Erythroblast (primary cell): ENCODE data around the gene FGF5.

Experiments used
- GATA1 ChIP-seq: IDR thresholded peaks from 2 replicates; pipeline ENCODE4 v1.6.1; 2011; ENCODE audit warnings: low read depth, mild to moderate bottlenecking, control low read depth, low read length, moderate library complexity
- POLR2A ChIP-seq: IDR thresholded peaks from 2 replicates; pipeline ENCODE4 v1.6.1; 2011; ENCODE audit warnings: mild to moderate bottlenecking, low read length

GRCh38 chr4:80324171-80324570 lies 57.7 kb downstream of the FGF5 start:
- TF ChIP-seq POLR2A = no peak
- TF ChIP-seq GATA1 = no peak
